Measurements from ENCODE around the gene CDK11A. TPM values are rescaled to one million over a fixed set of nuclear protein-coding genes. Genes with fewer than 3 reads are reported as not detected.

Gene CDK11A
- total and polyA plus RNA-seq, 2 experiments from 2014 or later: 19.5 to 30.9 TPM

DNA sequence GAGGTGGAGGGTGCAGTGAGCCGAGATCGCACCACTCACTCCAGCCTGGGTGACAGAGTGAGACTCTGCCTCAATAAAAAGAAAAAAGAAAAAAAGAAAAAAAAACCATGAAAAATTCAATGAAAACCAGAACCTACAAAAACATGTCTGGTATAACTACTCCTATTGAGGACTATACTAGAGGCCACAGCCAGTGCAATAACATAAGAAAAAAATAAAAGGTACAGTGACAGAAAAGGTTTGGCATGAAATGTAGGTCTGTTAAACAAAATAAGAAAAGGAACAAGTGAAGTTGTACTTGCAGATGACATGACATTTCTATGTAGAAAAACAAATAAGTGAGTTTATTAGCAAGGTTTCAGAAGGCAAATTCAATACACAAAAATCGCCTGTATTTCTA, 45.9 kb upstream of the CDK11A start:
- no peak overlapping the region for H3K27ac ChIP-seq
- no peak overlapping the region for H3K4me3 ChIP-seq
- H3K4me1 ChIP-seq (ENCODE audit: insufficient read depth): peaks cover 2% of the 10 kb centered on the region
- no peaks in the 10 kb centered on the region for H3K9me2 ChIP-seq (replicated peaks; ENCODE audit: insufficient read depth)
- WGBS (ENCODE audit: low lambda C conversion rate, missing lambda C conversion rate): 99% methylated on average over 3 of the region's 3 CpGs
- no peak for DNase-seq (ENCODE audit: low spot score)
- no peak overlapping the region for H3K4me2 ChIP-seq
- no peak overlapping the region for H2AFZ ChIP-seq
- no peaks in the 10 kb centered on the region for H3K36me3 ChIP-seq (replicated peaks; ENCODE audit: insufficient read depth, low read depth)
- H3K27me3 ChIP-seq: no peaks in the 10 kb centered on the region
- peaks cover 99% of the 10 kb centered on the region for H3K79me2 ChIP-seq
- peaks cover 23% of the 10 kb centered on the region for H4K20me1 ChIP-seq (ENCODE audit: insufficient read depth, poor library complexity, severe bottlenecking)
- TF ChIP-seq EZH2phosphoT487 (IDR thresholded peaks at IDR 0.05; ENCODE audit: low read depth, severe bottlenecking, unreplicated experiment) (no peak), EZH2 (IDR thresholded peaks at IDR 0.05; ENCODE audit: borderline replicate concordance) (no peak)
- TF ChIP-seq, protein P1, sequence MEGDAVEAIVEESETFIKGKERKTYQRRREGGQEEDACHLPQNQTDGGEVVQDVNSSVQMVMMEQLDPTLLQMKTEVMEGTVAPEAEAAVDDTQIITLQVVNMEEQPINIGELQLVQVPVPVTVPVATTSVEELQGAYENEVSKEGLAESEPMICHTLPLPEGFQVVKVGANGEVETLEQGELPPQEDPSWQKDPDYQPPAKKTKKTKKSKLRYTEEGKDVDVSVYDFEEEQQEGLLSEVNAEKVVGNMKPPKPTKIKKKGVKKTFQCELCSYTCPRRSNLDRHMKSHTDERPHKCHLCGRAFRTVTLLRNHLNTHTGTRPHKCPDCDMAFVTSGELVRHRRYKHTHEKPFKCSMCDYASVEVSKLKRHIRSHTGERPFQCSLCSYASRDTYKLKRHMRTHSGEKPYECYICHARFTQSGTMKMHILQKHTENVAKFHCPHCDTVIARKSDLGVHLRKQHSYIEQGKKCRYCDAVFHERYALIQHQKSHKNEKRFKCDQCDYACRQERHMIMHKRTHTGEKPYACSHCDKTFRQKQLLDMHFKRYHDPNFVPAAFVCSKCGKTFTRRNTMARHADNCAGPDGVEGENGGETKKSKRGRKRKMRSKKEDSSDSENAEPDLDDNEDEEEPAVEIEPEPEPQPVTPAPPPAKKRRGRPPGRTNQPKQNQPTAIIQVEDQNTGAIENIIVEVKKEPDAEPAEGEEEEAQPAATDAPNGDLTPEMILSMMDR (IDR thresholded peaks at IDR 0.05; ENCODE audit: poor library complexity): no peak
- no peaks in the 10 kb centered on the region for H3K9me3 ChIP-seq (ENCODE audit: low read depth)

DNA sequence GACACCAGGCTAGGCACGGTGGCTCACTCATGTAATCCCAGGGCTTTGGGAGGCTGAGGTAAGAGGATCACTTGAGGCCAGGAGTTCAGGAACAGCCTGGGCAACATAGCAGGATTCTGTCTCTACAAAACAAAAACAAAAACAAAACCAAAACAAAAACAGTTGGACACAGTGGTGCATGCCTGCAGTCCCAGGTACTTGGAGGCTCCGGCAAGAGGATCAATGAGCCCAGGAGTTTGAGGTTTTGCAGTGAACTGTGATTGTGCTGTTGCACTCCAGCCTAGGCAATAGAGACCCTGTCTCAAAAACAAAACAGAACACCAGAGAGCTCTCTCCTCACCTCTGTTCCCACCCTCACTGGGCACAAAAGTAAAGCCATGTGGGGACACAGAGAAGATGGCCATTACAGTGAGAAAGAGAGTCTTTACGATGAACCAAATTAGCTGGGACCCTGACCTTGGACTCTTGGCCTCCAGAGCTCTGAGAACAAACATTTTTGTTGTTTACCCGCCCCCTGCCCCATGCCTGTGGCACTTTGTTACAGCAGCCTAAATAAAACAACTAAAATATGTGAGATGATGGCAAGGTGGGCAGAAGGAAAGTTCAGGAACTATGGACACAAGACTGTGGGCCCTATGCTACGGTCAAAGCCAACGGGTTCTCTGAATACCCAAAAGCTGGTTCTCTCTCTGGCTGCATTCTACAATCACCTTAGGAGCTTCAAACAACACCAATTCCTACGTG, 44.3 kb upstream of the CDK11A start:
- Histone ChIP-seq H3K79me2 (peaks cover 96% of the 10 kb centered on the region), H3K9me3 (ENCODE audit: low read depth) (no peaks in the 10 kb centered on the region), H3K4me3 (no peak overlapping the region), H3K27me3 (no peaks in the 10 kb centered on the region), H2AFZ (no peak overlapping the region), H3K9me2 (replicated peaks; ENCODE audit: insufficient read depth) (no peaks in the 10 kb centered on the region), H3K4me1 (ENCODE audit: insufficient read depth) (no peaks in the 10 kb centered on the region), H3K27ac (no peak overlapping the region), H3K36me3 (replicated peaks; ENCODE audit: insufficient read depth, low read depth) (no peaks in the 10 kb centered on the region), H3K4me2 (no peak overlapping the region), H4K20me1 (ENCODE audit: insufficient read depth, poor library complexity, severe bottlenecking) (peaks cover 14% of the 10 kb centered on the region)
- WGBS (ENCODE audit: low lambda C conversion rate, missing lambda C conversion rate): 87% methylated on average over 7 of the region's 7 CpGs
- no peak for DNase-seq (ENCODE audit: low spot score)
- TF ChIP-seq EZH2 (IDR thresholded peaks at IDR 0.05; ENCODE audit: borderline replicate concordance): no peak
- TF ChIP-seq EZH2phosphoT487 (IDR thresholded peaks at IDR 0.05; ENCODE audit: low read depth, severe bottlenecking, unreplicated experiment): no peak
- TF ChIP-seq, protein P1 (IDR thresholded peaks at IDR 0.05; ENCODE audit: poor library complexity): no peak

DNA sequence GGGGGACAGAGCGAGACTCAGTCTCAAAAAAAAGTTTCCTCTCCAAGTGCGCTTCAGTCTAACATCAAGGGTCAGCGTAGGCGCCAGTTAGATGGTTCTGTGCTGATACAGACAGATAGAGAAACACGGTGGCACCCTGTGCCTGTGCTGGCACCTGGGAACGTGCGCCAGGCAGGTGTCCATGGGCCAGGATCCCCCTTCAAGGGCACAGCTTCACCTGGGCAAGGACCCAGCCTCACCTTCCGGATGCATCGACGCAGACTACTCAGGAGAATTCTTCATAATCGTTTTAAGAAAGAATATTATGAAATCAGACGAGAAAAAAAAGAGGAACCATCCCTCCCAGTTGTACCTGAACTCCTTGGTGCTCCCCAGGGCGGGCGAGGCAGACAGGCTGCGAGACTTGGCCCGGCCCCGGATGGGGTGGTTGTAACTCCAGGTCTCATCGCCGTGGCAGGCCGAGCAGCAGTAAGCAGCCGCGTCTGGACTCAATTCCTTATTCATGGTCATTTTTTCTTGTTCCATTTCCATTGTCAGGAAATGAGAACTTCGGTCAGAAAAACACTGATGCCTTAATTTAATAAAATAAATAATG, 40.8 kb upstream of the CDK11A start:
- no peak overlapping the region for H3K27ac ChIP-seq
- no peak overlapping the region for H3K4me2 ChIP-seq
- H3K9me2 ChIP-seq (replicated peaks; ENCODE audit: insufficient read depth): no peaks in the 10 kb centered on the region
- WGBS (ENCODE audit: low lambda C conversion rate, missing lambda C conversion rate): 95% methylated on average over 23 of the region's 23 CpGs
- H3K4me1 ChIP-seq (ENCODE audit: insufficient read depth): no peaks in the 10 kb centered on the region
- no peaks in the 10 kb centered on the region for H3K9me3 ChIP-seq (ENCODE audit: low read depth)
- TF ChIP-seq EZH2 (IDR thresholded peaks at IDR 0.05; ENCODE audit: borderline replicate concordance) (no peak), EZH2phosphoT487 (IDR thresholded peaks at IDR 0.05; ENCODE audit: low read depth, severe bottlenecking, unreplicated experiment) (no peak)
- TF ChIP-seq, protein P1 (IDR thresholded peaks at IDR 0.05; ENCODE audit: poor library complexity): no peak
- no peak for DNase-seq (ENCODE audit: low spot score)
- peaks cover 4% of the 10 kb centered on the region for H4K20me1 ChIP-seq (ENCODE audit: insufficient read depth, poor library complexity, severe bottlenecking)
- H3K79me2 ChIP-seq: peaks cover 70% of the 10 kb centered on the region
- no peaks in the 10 kb centered on the region for H3K27me3 ChIP-seq
- H3K36me3 ChIP-seq (replicated peaks; ENCODE audit: insufficient read depth, low read depth): no peaks in the 10 kb centered on the region
- H3K4me3 ChIP-seq: no peak overlapping the region
- no peak overlapping the region for H2AFZ ChIP-seq
